ENCODE data around the gene CHST6.
"Not testable (repeated sequence)": the region's sequence is repeated elsewhere in the genome, so short reads cannot be mapped to it uniquely, and the experiment has no call there.

The CHST6 gene

GRCh38 chr16:75495076-75495674, at the start of gene CHST6:
Gene CHST6 (minus strand): TSS chr16:75495441. CDS start chr16:75479828, 15,613 bp downstream.
- DNase-seq, result no peak

- not testable (repeated sequence) for DNase-seq
These were observed 47.2 kb upstream of the CHST6 start for GRCh38 chr16:75542462-75542861.

GRCh38 chr16:75541236-75541635, 46.0 kb upstream of the CHST6 start:
- DNase-seq, result no peak

- DNase-seq, result not testable (repeated sequence)
These were observed 43.8 kb upstream of the CHST6 start for GRCh38 chr16:75538882-75539565.

- DNase-seq, result no peak
These were observed 42.5 kb upstream of the CHST6 start for GRCh38 chr16:75537776-75538175.

GRCh38 chr16:75535901-75536300, 40.7 kb upstream of the CHST6 start, which contains the start of gene CHST5:
Gene CHST5 (minus strand): TSS chr16:75536108. CDS start chr16:75530384, 5,724 bp downstream.
- DNase-seq, result no peak

GRCh38 chr16:75535211-75535843, 40.1 kb upstream of the CHST6 start:
- no peak for DNase-seq

GRCh38 chr16:75534560-75535205, 39.4 kb upstream of the CHST6 start:
- DNase-seq, result no peak

- no peak for DNase-seq
These were observed 37.5 kb upstream of the CHST6 start for GRCh38 chr16:75532791-75533190.

GRCh38 chr16:75532142-75532765, 37.0 kb upstream of the CHST6 start:
- DNase-seq, result no peak

- DNase-seq, result no peak
These were observed 34.7 kb upstream of the CHST6 start for GRCh38 chr16:75529959-75530358.

- DNase-seq, result no peak
These were observed 34.0 kb upstream of the CHST6 start for GRCh38 chr16:75529056-75529905.

GRCh38 chr16:75527825-75528299, 32.6 kb upstream of the CHST6 start:
- DNase-seq, result no peak

- DNase-seq, result no peak
These were observed 31.0 kb upstream of the CHST6 start for GRCh38 chr16:75526032-75526790.

GRCh38 chr16:75519175-75519574, 23.9 kb upstream of the CHST6 start:
- DNase-seq, result no peak

- not testable (repeated sequence) for DNase-seq
These were observed 21.1 kb upstream of the CHST6 start for GRCh38 chr16:75516189-75516966.

- no peak for DNase-seq
These were observed 19.1 kb upstream of the CHST6 start for GRCh38 chr16:75514296-75514695.

GRCh38 chr16:75506574-75506973, 11.3 kb upstream of the CHST6 start:
- no peak for DNase-seq

- no peak for DNase-seq
These were observed 10.9 kb upstream of the CHST6 start for GRCh38 chr16:75506107-75506506.

GRCh38 chr16:75503801-75504200, 8.6 kb upstream of the CHST6 start:
- no peak for DNase-seq

All from NCI-H187 treated with DMSO at 0.1 percent for 48 hours (cell line).